H9 (cell line): ENCODE measurements around the gene RANBP3. TPM values are rescaled to one million over a fixed set of nuclear protein-coding genes. Genes with fewer than 3 reads are reported as not detected.

Source experiments
- DNase-seq: peaks from one replicate; pipeline ENCODE4 v3.0.0-alpha.2; 2017
- H2AFZ ChIP-seq: one replicate; pipeline ENCODE4 v1.6.1; 2013; ENCODE audit warnings: mild to moderate bottlenecking, low read length, control low read depth, moderate library complexity
- H2AK5ac ChIP-seq: 2 replicates; pipeline ENCODE4 v1.6.1; 2013; ENCODE audit warnings: low read length, control low read depth, mixed read lengths; ENCODE audit not compliant: insufficient read length
- H2BK120ac ChIP-seq: one replicate; pipeline ENCODE4 v1.6.1; 2013; ENCODE audit warnings: low read depth, mild to moderate bottlenecking, low read length, control low read depth, inconsistent platforms; ENCODE audit not compliant: poor library complexity, severe bottlenecking
- H2BK12ac ChIP-seq: 2 replicates; pipeline ENCODE4 v1.6.1; 2013; ENCODE audit warnings: low read length, control low read depth, mixed read lengths, low read depth; ENCODE audit not compliant: insufficient read length
- H2BK15ac ChIP-seq: 2 replicates; pipeline ENCODE4 v1.6.1; 2013; ENCODE audit warnings: low read depth, low read length, control low read depth
- H2BK20ac ChIP-seq: one replicate; pipeline ENCODE4 v1.6.1; 2013; ENCODE audit warnings: low read depth, mild to moderate bottlenecking, low read length, control low read depth, inconsistent platforms; ENCODE audit not compliant: poor library complexity, severe bottlenecking
- H2BK5ac ChIP-seq: 2 replicates; pipeline ENCODE4 v1.6.1; 2013; ENCODE audit warnings: low read length, control low read depth, mixed read lengths; ENCODE audit not compliant: insufficient read length
- H3K14ac ChIP-seq: 2 replicates; pipeline ENCODE4 v1.6.1; 2013; ENCODE audit warnings: low read length, control low read depth; ENCODE audit not compliant: insufficient read depth
- H3K18ac ChIP-seq: 2 replicates; pipeline ENCODE4 v1.6.1; 2013; ENCODE audit warnings: low read depth, mild to moderate bottlenecking, mixed read lengths, low read length, control low read depth; ENCODE audit not compliant: insufficient read length
- H3K23ac ChIP-seq: 2 replicates; pipeline ENCODE4 v1.6.1; 2013; ENCODE audit warnings: low read length, control low read depth, mixed read lengths, low read depth; ENCODE audit not compliant: insufficient read length
- H3K23me2 ChIP-seq: 2 replicates; pipeline ENCODE4 v1.6.1; 2013; ENCODE audit warnings: low read depth, mild to moderate bottlenecking, mixed read lengths, low read length, control low read depth; ENCODE audit not compliant: insufficient read length, poor library complexity, severe bottlenecking
- H3K27ac ChIP-seq: 2 replicates; pipeline ENCODE4 v1.5.1; 2013; ENCODE audit warnings: low read length, control low read depth, mixed read lengths, low read depth; ENCODE audit not compliant: insufficient read length
- H3K27me3 ChIP-seq: 2 replicates; pipeline ENCODE4 v1.6.1; 2013; ENCODE audit warnings: low read length, control low read depth, inconsistent platforms; ENCODE audit not compliant: insufficient read depth
- H3K4ac ChIP-seq: 2 replicates; pipeline ENCODE4 v1.6.1; 2013; ENCODE audit warnings: low read depth, mild to moderate bottlenecking, control low read depth, inconsistent platforms, low read length, moderate library complexity
- H3K4me1 ChIP-seq: 2 replicates; pipeline ENCODE4 v1.6.1; 2013; ENCODE audit warnings: low read length, control low read depth, inconsistent platforms; ENCODE audit not compliant: insufficient read depth
- H3K4me2 ChIP-seq: 2 replicates; pipeline ENCODE4 v1.6.1; 2013; ENCODE audit warnings: low read length, control low read depth, mixed read lengths; ENCODE audit not compliant: insufficient read length, insufficient read depth
- H3K56ac ChIP-seq: 2 replicates; pipeline ENCODE4 v1.6.1; 2013; ENCODE audit warnings: low read depth, mild to moderate bottlenecking, mixed read lengths, low read length, control low read depth; ENCODE audit not compliant: insufficient read length
- H3K79me1 ChIP-seq: 2 replicates; pipeline ENCODE4 v1.6.1; 2013; ENCODE audit warnings: low read depth, mild to moderate bottlenecking, moderate library complexity, low read length, control low read depth, inconsistent platforms; ENCODE audit not compliant: insufficient read depth, poor library complexity, severe bottlenecking
- H3K79me2 ChIP-seq: 2 replicates; pipeline ENCODE4 v1.6.1; 2013; ENCODE audit warnings: low read length, control low read depth, inconsistent platforms; ENCODE audit not compliant: insufficient read depth
- H3K9ac ChIP-seq: 2 replicates; pipeline ENCODE4 v1.6.1; 2013; ENCODE audit warnings: low read length, control low read depth, mixed read lengths; ENCODE audit not compliant: insufficient read length; ENCODE audit errors: extremely low read depth
- H3K9me3 ChIP-seq: one replicate; pipeline ENCODE4 v1.6.1; 2013; ENCODE audit warnings: low read depth, low read length, inconsistent platforms; ENCODE audit not compliant: control insufficient read depth
- H3T11ph ChIP-seq: one replicate; pipeline ENCODE4 v1.6.1; 2013; ENCODE audit warnings: mild to moderate bottlenecking, low read length, control low read depth, inconsistent platforms
- H4K20me1 ChIP-seq: one replicate; pipeline ENCODE4 v1.6.1; 2013; ENCODE audit not compliant: control insufficient read depth, insufficient read length, insufficient read depth
- H4K5ac ChIP-seq: 2 replicates; pipeline ENCODE4 v1.6.1; 2013; ENCODE audit warnings: low read depth, mild to moderate bottlenecking, mixed read lengths, low read length, control low read depth; ENCODE audit not compliant: insufficient read length
- H4K8ac ChIP-seq: replicated peaks from 2 replicates; pipeline ENCODE4 v1.6.1; 2013; ENCODE audit warnings: low read length, control low read depth, mixed read lengths, low read depth; ENCODE audit not compliant: insufficient read length
- H4K91ac ChIP-seq: 2 replicates; pipeline ENCODE4 v1.6.1; 2013; ENCODE audit warnings: low read depth, mild to moderate bottlenecking, moderate library complexity, mixed read lengths, low read length, control low read depth; ENCODE audit not compliant: insufficient read length
- H3K27ac Mint-ChIP-seq, 3 experiments: 2 replicates in 2 of 3; 3 replicates in 1 of 3; pipeline ENCODE4 v1.8.0; 2020 to 2021; ENCODE audit warnings: mixed read lengths in 3 of 3, mild to moderate bottlenecking in 1 of 3, moderate library complexity in 1 of 3
- H3K27me3 Mint-ChIP-seq: 2 replicates; pipeline ENCODE4 v1.8.0; 2021; ENCODE audit warnings: low read depth, mild to moderate bottlenecking, moderate library complexity, mixed read lengths
- H3K36me3 Mint-ChIP-seq, 3 experiments: 2 replicates in 2 of 3; 3 replicates in 1 of 3; pipeline ENCODE4 v1.8.0; 2020 to 2021; ENCODE audit warnings: low read depth in 3 of 3, mixed read lengths in 3 of 3; ENCODE audit not compliant: insufficient read depth in 1 of 3
- H3K4me1 Mint-ChIP-seq, 2 experiments: 2 replicates each; pipeline ENCODE4 v1.8.0; 2020; ENCODE audit warnings: mixed read lengths in 2 of 2
- H3K4me3 Mint-ChIP-seq, 2 experiments: 2 replicates in 1 of 2; 3 replicates in 1 of 2; pipeline ENCODE4 v1.8.0; 2020 to 2021; ENCODE audit warnings: mild to moderate bottlenecking in 2 of 2, mixed read lengths in 2 of 2, moderate library complexity in 1 of 2
- H3K9me3 Mint-ChIP-seq, 2 experiments: 2 replicates in 1 of 2; 3 replicates in 1 of 2; pipeline ENCODE4 v1.8.0; 2020; ENCODE audit warnings: mild to moderate bottlenecking in 2 of 2, mixed read lengths in 2 of 2, moderate library complexity in 1 of 2
- CTCF ChIP-seq: fragments of 200-600 bp; sonication (generic); conservative IDR thresholded peaks from 3 replicates; pipeline ENCODE4 v1.8.0; 2021; ENCODE audit warnings: antibody characterized with exemption, mild to moderate bottlenecking
- WGBS: extraction: QIAGEN DNeasy Blood & Tissue Kit; methylation state at CpG from one replicate; pipeline ENCODE4 v1.1.7; 2013; ENCODE audit warnings: missing lambda C conversion rate, low lambda C conversion rate, mixed read lengths; ENCODE audit not compliant: insufficient read length; ENCODE audit errors: extremely low coverage; 5-methylcytosine and 5-hydroxymethylcytosine counted together
- total RNA-seq: library from RNA; stranded (reverse); gene quantifications from 2 replicates; pipeline ENCODE4 v1.2.1, GENCODE V29; 2021

RANBP3 gene
- total RNA-seq, 1 experiment from 2014 or later = 86.5 TPM

- no peak overlapping the region for H4K8ac ChIP-seq
- H3K14ac ChIP-seq = no peak overlapping the region
- H3T11ph ChIP-seq = no peak overlapping the region
- no peak for DNase-seq
- no peaks in the 10 kb centered on the region for H3K4me1 ChIP-seq
- no peaks in the 10 kb centered on the region for H3K79me1 ChIP-seq
- Mint-ChIP-seq H3K27me3 (no peaks in the 10 kb centered on the region; the same call in 1 of the 2 replicates), H3K4me1 (no peaks in the 10 kb centered on the region), H3K4me3 (no peak overlapping the region), H3K36me3 (peaks cover 0 to 9% (median 0%) of the 10 kb centered on the region in 3 experiments; a peak in 1 of 7 replicates), H3K9me3 (no peaks in the 10 kb centered on the region), H3K27ac (no peak overlapping the region)
- H3K4me2 ChIP-seq = no peak overlapping the region
- no peak for TF ChIP-seq CTCF
- no peak overlapping the region for H2BK5ac ChIP-seq
- H3K18ac ChIP-seq = no peak overlapping the region
- H3K79me2 ChIP-seq = no peaks in the 10 kb centered on the region
- no peak overlapping the region for H3K27ac ChIP-seq
- no peaks in the 10 kb centered on the region; the same call in 1 of the 2 replicates for H3K27me3 ChIP-seq
- no peak overlapping the region for H3K56ac ChIP-seq
- H4K20me1 ChIP-seq = no peaks in the 10 kb centered on the region
- H2BK20ac ChIP-seq = no peak overlapping the region
- no peak overlapping the region for H3K9ac ChIP-seq
- no peak overlapping the region for H2BK120ac ChIP-seq
- no peaks in the 10 kb centered on the region for H3K23me2 ChIP-seq
- no peak overlapping the region for H4K5ac ChIP-seq
- H2BK15ac ChIP-seq = no peak overlapping the region
- no peak overlapping the region for H2BK12ac ChIP-seq
- no peak overlapping the region for H2AK5ac ChIP-seq
- no peak overlapping the region for H2AFZ ChIP-seq
- no peaks in the 10 kb centered on the region for H3K9me3 ChIP-seq
- no peak overlapping the region for H3K4ac ChIP-seq
- H4K91ac ChIP-seq = no peak overlapping the region
- WGBS = no CpG with 5 or more reads among the region's 14 CpGs
- no peak overlapping the region for H3K23ac ChIP-seq
Measured at GRCh38 chr19:5908773-5909442, 69.0 kb downstream of the RANBP3 start.
